Measurements from ENCODE around the gene ACER3. TPM values are rescaled to one million over a fixed set of nuclear protein-coding genes. Genes with fewer than 3 reads are reported as not detected.

The ACER3 gene
- total and polyA plus RNA-seq, 8 donors, result 2.0 to 13.2 (median 5.9) TPM

DNA sequence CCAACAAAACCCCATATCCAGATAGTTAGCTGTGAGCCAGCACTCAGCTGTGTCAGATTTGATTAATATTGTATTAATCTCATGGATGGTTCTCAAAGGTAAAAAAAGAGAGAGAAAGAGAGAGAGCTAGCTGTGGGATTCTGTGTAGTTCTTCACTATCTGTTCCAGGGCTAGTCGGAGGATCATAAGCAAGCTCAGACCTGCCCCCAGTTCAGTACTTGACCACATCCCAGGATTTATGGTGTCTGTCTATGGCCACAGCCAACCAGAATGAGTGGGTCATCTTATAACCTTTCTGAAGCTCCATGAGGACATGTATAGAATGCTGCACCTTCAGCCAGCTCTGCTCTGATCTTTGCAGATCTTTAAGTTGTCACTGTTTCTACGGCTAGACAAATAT, 160.0 kb downstream of the ACER3 start:
- 95 to 96% methylated on average over 2 of the region's 2 CpGs for WGBS, 2 donors
- peaks cover 0 to 8% (median 0%) of the 10 kb centered on the region in 3 donors for H3K4me1 ChIP-seq
- ATAC-seq (no peak), DNase-seq (no peak), FAIRE-seq (no peak)
- no peak for TF ChIP-seq CTCF (IDR thresholded peaks at IDR 0.05)
- intact Hi-C loops (cut with DNase I), result no loop called here
- H3K36me3 ChIP-seq, result no peaks in the 10 kb centered on the region
- no peaks in the 10 kb centered on the region for H3K9me3 ChIP-seq
- no peak overlapping the region for H3K4me3 ChIP-seq
- H3K27me3 ChIP-seq, result no peaks in the 10 kb centered on the region
- H3K27ac ChIP-seq, result no peak overlapping the region

- no peak for DNase-seq
- TF ChIP-seq CTCF (IDR thresholded peaks at IDR 0.05), result no peak
- no peak for ATAC-seq
- intact Hi-C loops (cut with DNase I), result no loop called here
- Histone ChIP-seq H3K4me1 (peaks cover 0 to 8% (median 0%) of the 10 kb centered on the region in 3 donors), H3K4me3 (no peak overlapping the region), H3K27ac (no peak overlapping the region), H3K36me3 (no peaks in the 10 kb centered on the region), H3K27me3 (peaks cover 0 to 5% (median 0%) of the 10 kb centered on the region in 4 donors), H3K9me3 (no peaks in the 10 kb centered on the region)
- no peak for FAIRE-seq
Observed at GRCh38 chr11:77024745-77025144, 164.0 kb downstream of the ACER3 start.

- WGBS, 2 donors, result 30 to 50% methylated on average over 3 of the region's 3 CpGs
- ATAC-seq, result peak in 3 of 4 donors; percentile 23 to 69 (median 65)
- Histone ChIP-seq H3K27me3 (peaks cover 0 to 5% (median 0%) of the 10 kb centered on the region in 4 donors), H3K4me1 (no peaks in the 10 kb centered on the region), H3K9me3 (no peaks in the 10 kb centered on the region), H3K36me3 (no peaks in the 10 kb centered on the region), H3K27ac (peak overlapping the region in 1 of 4 donors; percentile 0), H3K4me3 (no peak overlapping the region)
- TF ChIP-seq CTCF (IDR thresholded peaks at IDR 0.05), result no peak
- no peak for DNase-seq
- intact Hi-C loops (cut with DNase I), result no loop called here
- no peak for FAIRE-seq
Observed at GRCh38 chr11:77026221-77026620, 165.5 kb downstream of the ACER3 start.

DNA sequence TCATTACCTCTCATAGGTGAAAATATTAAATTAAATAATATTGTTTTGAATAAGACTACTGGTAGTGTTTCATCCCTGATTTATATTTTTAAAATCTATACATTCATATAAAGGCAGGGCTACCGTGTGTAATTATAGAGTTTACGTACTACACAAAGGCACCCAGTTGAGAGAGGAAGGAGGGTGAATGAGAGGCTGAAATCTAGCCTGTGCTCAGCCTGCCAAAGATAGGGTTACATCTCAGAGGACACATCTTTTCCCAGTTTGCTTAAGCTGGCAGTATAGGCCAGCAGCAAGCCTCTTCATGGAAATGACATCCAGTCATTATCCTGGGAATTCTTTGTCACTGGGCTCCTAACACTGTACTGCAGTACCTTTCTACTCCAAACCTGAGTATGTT, 166.0 kb downstream of the ACER3 start:
- intact Hi-C loops (cut with DNase I), result no loop called here
- DNase-seq, result no peak
- TF ChIP-seq CTCF (IDR thresholded peaks at IDR 0.05), result no peak
- ATAC-seq, result no peak
- Histone ChIP-seq H3K9me3 (no peaks in the 10 kb centered on the region), H3K27ac (peak overlapping the region in 1 of 4 donors; percentile 0), H3K4me3 (no peak overlapping the region), H3K27me3 (peaks cover 0 to 5% (median 0%) of the 10 kb centered on the region in 4 donors), H3K4me1 (no peaks in the 10 kb centered on the region), H3K36me3 (no peaks in the 10 kb centered on the region)
- WGBS, 2 donors, result 89% methylated on average over 2 of the region's 2 CpGs
- FAIRE-seq, result no peak

- no peak for TF ChIP-seq CTCF (IDR thresholded peaks at IDR 0.05)
- Histone ChIP-seq H3K4me1 (no peaks in the 10 kb centered on the region), H3K9me3 (no peaks in the 10 kb centered on the region), H3K4me3 (no peak overlapping the region), H3K36me3 (no peaks in the 10 kb centered on the region), H3K27me3 (peaks cover 0 to 5% (median 0%) of the 10 kb centered on the region in 4 donors), H3K27ac (no peak overlapping the region)
- ATAC-seq (no peak), FAIRE-seq (no peak), DNase-seq (no peak)
- intact Hi-C loops (cut with DNase I), result no loop called here
- 93 to 96% methylated on average over 1 of the region's 1 CpG for WGBS, 2 donors
Observed at GRCh38 chr11:77027275-77027674, 166.6 kb downstream of the ACER3 start.
